Measurements from ENCODE around the gene INTS12. TPM values are rescaled to one million over a fixed set of nuclear protein-coding genes. Genes with fewer than 3 reads are reported as not detected.
"Not testable (repeated sequence)": the region's sequence is repeated elsewhere in the genome, so short reads cannot be mapped to it uniquely, and the experiment has no call there.

Gene INTS12, protein sequence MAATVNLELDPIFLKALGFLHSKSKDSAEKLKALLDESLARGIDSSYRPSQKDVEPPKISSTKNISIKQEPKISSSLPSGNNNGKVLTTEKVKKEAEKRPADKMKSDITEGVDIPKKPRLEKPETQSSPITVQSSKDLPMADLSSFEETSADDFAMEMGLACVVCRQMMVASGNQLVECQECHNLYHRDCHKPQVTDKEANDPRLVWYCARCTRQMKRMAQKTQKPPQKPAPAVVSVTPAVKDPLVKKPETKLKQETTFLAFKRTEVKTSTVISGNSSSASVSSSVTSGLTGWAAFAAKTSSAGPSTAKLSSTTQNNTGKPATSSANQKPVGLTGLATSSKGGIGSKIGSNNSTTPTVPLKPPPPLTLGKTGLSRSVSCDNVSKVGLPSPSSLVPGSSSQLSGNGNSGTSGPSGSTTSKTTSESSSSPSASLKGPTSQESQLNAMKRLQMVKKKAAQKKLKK
- 31.8 TPM for polyA plus RNA-seq (ENCODE audit: insufficient read length)

DNA sequence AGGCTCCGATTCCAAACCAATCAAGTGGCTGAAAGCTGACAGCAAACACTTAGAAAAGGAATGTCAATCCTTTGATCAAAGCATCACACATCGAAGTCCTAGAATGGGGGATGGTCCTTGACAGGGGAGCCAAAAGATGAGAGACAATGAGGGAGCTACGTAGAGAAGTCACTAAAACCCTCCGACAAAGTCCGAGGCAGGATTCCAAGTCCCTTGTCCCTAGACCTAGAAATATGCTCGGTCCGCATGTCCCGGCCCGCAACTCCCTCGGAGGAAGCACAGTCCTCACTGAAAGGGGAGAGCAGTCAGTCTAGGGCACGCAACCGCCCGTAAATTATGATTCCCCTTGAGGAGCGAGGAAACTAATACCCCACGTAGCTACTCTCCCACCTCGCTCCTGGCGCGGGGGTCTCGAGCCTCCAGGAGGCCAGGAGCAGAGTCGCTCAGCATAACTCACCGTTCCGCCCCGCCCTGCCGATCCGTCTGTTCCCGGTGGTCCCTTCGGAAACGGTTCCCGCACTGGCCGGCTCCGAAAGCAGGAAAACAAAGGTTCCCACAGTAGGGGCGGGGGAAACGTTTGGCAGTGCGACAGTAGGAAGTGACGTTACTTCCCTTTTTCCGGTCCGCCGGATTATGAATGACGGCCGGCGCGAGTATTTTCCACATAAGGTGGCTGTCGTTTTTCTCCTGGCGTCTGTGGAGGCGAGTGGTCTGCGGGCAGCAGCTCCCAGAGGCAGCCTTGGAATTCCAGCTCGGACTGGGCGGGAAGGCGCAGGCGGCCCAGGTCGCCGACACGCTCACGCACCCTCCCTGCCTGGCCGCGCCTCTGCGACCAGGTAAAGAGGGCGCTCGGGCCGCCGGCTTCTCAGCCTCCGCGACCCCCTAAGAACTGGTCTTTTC lies at the start of gene INTS12, which contains the start of gene GSTCD:
Gene INTS12 (minus strand): TSS at position 509 of the 900 bp plus-strand sequence. CDS start 8,684 bp downstream, outside the sequence.
Gene GSTCD (plus strand): TSS at position 604 of the 900 bp plus-strand sequence. CDS start 8,830 bp downstream, outside the sequence.
- peak; percentile 89 for DNase-seq (ENCODE audit: low read depth)

DNA sequence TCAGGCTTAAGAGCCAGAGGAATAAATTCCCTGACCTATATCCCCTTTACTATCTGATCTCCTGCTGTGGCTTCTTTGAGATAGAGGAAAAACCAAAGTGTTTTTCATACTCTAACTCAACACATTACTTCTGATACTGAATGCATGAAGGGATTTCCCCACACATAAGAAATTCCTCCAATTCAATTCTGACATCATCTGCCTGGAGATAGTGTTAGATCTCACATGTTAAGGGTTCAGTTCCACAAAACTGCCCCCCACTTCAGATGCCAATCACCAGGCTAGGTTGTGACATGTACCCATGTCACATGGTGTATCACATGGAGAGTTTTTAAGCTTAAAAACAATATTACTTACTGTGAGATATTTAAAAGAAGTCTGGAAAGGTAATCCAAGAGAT lies 46.9 kb upstream of the INTS12 start:
- no peak for DNase-seq (ENCODE audit: low read depth)

DNA sequence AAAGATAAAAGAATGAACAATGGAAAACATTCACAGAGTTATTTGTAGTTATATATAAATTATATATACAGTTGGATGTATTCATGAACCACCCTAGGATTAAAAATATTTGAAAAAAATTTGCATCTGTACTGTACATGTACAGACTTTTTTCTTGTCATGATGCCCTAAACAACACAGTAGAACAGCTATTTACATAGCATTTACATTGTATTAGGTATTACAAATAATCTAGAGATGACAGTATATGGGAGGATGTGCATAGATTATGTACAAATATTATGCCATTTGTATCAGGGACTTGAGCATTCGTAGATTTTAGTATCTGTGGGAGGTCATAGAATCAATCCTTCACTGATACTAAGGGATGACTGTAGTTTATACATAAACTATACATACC lies 44.9 kb upstream of the INTS12 start:
- DNase-seq (ENCODE audit: low read depth) = no peak

DNA sequence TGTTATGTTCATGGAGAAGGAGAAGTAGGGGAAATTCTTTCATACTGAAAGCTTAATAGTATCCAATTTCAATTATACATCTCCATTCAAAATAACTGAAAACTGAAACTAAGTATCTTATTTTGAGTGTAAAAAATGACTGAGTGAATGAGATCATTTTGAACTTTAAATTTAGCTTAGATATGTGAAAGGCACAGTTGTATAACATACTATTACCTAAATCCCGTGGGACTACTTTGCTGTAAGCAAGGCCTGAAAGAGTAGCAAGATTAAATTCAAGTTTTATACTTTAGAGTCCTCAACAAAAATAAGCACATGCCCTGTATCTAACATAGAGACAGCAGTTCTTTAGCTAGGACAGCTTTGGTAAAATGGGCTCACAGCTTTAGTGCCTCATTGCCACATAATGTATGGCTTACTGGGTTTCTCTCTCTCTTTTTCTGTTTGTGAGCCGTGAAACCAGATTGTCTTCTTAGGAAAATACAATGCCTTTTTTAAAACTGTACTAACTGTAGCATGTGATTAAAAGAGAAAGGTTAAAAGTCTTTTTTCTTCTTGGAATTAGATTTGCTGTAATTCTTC lies 43.3 kb upstream of the INTS12 start:
- DNase-seq (ENCODE audit: low read depth) = no peak

DNA sequence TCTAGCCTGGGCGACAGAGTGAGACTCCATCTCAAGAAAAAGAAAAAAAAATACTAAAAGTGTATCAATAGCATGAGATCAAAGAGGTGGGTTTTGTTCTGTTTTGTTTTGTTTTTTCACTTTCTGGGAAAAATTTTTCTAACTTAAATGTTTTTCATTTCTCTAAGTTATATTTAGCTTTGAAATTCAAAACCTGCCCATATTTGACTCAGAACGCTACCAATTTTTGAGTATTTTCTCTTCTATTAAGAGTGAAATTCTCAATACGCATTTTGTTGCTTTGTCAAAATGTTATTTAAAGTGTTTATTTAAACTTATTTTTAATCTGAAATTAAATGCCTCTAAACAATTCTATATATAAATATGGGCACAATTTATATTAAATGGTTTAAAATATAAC lies 39.7 kb upstream of the INTS12 start:
- DNase-seq (ENCODE audit: low read depth) = no peak

DNA sequence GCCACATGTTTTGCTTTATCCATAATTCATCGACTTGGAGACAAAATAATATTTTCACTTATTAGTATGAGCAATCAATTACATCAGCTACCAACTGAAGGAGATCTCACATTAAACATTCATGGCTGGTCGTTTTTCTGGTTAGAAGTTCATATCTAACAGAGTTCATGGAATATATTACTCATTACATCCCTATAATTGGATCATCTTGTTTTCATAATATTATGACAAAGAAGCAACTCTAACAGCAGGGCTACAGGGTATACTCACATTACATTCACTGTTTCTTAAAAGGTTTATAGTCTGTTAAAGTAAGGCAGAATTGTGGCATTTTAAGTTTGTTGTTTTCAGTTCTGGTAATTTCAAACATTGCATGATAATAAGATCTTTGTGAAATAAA lies 33.1 kb upstream of the INTS12 start:
- no peak for DNase-seq (ENCODE audit: low read depth)

DNA sequence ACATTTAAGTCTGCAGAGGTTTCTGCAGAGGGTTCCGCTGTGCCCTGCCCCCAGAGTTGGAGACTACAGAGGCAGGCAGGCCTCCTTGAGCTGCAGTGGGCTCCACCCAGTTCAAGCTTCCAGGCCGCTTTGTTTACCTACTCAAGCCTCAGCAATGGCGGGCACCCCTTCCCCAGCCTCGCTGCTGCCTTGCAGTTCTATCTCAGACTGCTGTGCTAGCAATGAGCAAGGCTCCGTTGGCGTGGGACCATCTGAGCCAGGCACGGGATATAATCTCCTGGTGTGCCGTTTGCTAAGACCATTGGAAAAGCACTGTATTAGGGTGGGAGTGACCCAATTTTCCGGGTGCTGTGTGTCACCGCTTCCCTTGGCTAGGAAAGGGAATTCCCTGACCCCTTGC lies 26.7 kb upstream of the INTS12 start:
- not testable (repeated sequence) for DNase-seq (ENCODE audit: low read depth)

DNA sequence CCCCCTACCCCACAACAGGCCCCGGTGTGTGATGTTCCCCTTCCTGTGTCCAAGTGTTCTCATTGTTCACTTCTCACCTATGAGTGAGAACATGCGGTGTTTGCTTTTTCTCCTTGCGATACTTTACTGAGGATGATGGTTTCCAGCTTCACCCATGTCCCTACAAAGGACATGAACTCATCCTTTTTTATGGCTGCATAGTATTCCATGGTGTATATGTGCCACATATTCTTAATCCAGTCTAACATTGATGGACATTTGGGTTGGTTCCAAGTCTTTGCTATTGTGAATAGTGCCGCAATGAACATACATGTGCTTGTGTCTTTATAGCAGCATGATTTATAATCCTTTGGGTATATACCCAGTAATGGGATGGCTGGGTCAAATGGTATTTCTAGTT lies 21.4 kb upstream of the INTS12 start:
- DNase-seq (ENCODE audit: low read depth) = not testable (repeated sequence)

DNA sequence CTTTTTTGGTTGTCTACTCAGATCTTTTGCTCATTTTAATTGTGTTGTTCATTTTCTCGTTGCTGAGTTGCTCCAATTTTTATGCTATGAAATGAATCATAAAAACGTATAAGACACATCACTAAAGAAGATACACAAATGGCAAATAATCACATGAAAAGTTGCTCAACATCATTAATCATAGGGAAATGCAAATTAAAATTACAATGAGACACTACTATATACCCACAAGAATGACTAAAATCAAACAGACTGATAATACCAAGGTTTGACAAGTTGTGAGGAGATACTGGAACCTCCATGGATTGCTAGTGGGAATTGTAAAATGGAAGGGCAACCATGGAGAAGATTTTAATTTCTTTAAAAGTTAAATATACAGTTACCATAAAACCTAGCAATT lies 17.1 kb upstream of the INTS12 start:
- DNase-seq (ENCODE audit: low read depth) = no peak

DNA sequence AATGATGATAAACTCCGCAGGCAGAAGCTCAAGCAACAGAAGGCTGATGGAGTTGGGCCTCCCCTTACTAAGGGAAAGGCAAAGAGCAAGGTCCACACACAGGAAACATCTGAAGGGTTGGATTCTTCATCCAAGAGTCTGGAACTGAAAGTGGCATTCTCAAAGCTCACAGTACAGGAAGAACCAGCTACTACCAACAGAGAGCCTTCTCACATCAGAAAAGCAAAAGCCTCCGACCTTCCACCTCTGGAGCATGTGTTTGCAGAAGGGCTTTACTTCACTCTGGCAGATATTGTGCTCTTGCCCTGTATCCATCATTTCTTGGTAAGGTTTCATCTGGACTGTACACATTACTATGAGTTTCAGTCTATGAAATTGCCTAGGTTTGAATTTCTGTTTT lies 10.7 kb upstream of the INTS12 start:
- no peak for DNase-seq (ENCODE audit: low read depth)

DNA sequence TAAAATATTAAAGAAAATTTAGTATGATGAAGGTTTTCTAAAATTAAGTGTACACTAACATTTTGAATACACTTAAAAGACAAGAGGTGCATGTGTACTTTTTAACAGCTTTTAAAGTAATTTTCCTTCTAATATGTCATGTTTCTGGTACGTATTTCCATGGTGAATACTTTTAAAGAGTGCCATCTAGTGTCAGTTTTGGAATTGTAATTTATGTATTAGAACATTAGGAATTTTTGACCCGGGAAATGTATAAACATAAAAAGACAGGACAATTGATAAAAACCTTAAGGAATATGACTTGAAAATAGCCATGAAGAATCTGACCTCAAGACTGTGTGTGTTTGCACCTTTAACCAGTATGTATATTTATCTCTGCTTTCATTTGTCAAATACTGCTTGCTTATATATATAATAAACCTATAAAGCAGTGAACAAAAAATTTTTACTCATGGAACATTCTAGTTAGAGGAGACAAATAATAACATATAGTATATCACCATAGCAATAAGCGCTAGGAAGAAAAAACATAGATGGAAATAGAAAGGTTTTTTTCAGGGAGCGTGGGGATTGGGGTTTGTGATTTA lies 7.3 kb upstream of the INTS12 start:
- DNase-seq (ENCODE audit: low read depth) = no peak

DNA sequence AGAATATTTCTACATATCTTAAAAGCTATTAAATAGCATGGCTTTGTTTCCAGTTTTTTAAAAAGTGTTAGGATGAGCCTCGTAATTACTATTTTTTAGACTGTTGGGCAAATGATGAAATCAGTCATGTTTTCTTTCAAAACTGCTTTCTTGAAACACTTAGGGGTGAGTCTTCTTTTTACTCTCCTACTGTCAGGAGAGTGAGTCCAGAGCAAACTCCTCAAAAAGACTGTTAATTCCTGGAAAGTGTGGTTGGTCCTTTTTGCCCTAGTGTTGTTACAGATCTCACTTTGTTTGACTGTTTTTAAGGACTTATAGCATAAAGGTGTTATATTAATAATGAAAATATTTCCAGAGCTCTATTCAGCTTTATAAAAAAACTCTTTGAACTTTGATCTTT lies 6.4 kb upstream of the INTS12 start:
- no peak for DNase-seq (ENCODE audit: low read depth)

DNA sequence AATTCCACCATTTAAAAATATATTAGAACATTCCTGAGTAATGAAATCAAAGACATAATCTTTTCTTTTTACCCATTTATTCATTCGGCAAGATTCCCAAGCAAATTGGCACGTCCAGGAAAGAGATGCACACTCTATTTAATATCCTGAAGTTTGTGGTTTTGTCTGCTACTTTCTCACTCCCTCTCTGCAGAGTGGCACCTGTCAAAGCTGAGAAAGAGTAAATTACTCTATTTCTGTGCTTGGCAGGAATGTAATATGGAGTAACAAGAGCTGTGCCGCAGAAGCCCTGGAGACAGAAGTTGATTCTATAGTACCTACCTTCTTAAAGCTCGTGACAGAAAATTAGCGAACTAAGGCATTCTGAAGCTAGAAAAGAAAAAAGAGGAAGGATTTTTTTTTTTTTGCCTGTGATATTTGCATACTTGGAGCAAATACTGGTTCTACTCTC lies 5.6 kb upstream of the INTS12 start:
- DNase-seq (ENCODE audit: low read depth) = no peak

DNA sequence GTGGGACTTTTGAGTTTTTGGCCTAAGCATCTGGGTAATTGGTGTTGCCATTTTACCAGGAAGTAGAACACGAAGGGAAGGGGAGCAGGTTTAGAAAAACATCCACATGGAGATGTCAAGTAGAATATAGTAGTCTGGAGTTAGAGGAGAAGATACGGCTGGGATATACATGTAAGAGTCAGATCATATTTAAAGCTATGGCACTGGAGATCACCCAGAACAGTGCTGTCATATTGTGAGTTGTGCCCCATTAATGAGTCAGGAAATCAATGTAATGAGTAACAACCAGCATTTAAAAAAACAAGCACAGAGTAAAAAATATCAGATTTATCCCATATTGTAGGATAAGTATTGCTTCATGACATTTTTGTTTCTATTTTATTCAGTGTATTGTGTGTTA lies 4.3 kb upstream of the INTS12 start:
- no peak for DNase-seq (ENCODE audit: low read depth)

DNA sequence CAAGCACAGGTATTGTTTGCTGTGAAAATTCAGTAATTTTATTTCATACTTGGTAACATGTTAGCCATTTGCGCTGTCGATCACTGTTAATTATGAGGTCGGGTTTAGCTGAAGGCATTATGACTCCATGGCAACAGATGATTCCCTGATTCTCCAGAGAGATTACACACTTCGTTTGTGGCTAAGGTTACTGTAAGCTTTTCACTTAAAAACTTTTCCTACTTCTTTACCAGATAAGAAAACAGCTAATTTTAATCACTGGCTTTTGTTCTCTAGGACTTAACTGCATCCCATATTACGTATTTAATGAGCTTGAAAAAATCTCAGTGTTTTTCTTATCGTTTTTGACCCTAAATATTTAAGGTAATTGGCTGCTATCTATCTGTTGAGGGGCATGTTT lies 2.2 kb upstream of the INTS12 start:
- DNase-seq (ENCODE audit: low read depth) = no peak

DNA sequence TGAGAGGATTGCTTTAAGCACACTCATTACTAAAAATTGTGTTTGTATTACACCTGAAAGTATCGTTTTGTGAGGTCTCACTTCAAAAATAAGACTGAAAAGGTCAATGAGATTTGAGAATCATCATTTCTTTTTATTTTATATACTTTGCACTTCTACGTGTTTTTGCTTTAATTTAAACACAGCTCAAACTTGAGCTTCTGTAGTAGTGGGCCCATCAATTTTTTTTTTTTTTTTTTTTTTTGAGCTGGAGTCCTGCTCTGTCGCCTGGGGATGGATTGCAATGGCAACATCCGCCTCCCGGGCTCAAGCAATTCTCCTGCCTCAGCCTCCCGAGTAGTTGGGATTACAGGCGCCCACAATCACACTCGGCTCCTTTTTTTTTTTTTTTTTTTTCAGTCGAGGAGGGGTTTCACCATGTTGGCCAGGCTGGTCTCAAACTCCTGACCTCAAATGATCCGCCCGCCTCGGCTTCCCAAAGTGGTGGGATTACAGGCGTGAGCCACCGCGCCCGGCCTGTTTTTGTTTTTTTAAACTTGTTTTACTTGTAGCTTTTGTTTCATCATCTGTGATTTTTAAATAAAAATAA lies 1.6 kb upstream of the INTS12 start:
- no peak for DNase-seq (ENCODE audit: low read depth)

DNA sequence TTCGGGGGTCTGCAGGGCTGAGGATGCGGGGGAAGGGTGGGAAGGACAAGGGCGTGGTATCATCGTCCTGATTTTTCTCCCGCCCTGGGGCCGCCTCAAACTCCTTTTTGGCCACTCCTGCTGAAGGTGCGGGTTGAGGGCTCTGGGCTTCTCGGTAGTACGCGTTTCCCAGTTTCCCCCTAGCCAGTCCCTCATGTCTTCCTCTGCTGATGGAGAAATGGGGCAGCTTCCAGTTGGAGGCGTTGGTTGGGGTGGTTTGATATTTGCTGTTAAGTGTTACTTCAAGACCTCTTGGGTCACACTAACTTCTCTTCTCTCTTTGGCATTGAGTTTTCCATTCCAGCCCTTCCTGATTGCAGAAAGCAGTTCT lies 577 bp upstream of the INTS12 start:
- no peak for DNase-seq (ENCODE audit: low read depth)

DNA sequence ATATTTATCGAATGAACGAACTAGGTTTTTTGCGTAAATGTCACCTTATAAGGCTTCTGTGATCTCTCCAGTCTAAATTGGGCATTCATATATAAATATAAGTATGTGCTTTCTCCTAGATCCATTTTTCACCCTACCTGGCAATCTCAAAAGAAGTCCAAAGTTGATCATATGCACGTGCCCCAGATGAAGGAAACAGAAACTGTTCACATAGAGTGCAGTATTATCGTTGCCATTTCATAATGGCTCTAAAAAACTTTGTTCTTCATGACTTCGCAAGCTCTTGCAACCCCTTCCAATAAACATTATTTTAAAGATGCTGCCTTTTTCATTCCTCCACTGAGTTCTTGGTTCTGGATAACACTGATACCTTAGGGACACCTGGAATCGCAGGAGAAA lies 708 bp downstream of the INTS12 start:
- DNase-seq (ENCODE audit: low read depth) = no peak

DNA sequence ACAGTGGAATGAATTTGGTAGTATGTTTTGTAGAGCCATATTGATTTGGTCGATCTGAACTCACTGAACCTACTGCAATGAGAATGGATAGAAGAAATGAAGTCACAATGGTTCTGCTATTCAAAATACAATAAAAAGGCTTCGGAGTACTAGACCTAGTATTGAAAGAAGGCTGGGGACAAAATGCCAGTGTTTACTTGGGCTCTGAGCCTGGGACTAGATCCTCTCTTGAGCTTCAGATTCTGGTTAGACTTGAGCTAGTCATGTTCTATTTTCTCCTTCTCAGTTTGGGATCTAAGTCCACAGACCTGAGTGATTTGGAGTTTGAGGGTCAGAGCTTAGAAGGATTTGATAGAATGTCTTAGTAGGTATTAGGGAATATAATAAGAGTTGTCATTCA lies 9.9 kb downstream of the INTS12 start:
- DNase-seq (ENCODE audit: low read depth) = no peak

DNA sequence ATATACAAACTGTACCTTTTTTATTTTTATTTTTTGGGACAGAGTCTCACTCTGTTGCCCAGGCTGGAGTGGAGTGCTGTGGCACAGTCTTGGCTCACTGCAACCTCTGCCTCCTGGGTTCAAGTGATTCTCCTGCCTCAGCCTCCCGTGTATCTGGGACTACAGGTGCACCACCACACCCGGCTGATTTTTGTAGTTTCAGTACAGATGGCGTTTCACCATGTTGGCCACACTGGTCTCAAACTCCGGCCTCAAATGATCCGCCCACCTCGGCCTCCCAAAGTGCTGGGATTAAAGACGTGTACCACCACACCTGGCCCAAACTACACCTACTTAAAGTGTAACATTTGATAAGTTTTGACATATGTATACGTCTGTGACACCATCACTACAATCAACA lies 12.7 kb downstream of the INTS12 start:
- not testable (repeated sequence) for DNase-seq (ENCODE audit: low read depth)

DNA sequence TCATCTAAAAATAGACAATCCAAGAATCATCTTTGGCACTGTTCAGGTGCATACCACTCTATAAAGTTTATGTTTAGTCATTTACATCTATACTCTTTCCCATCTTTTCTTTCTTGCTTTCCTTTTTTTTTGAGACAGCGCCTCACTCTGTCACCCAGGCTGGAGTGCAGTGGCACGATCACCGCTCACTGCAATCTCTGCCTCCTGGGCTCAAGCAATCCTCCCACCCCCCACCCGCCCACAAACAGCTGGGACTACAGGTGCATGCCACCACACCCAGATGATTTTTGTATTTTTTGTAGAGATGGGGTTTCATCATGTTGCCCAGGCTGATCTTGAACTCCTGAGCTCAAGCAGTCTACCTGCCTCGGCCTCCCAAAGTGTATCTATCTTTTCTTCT lies 13.7 kb downstream of the INTS12 start:
- not testable (repeated sequence) for DNase-seq (ENCODE audit: low read depth)

Data from forelimb muscle (tissue), 1 donor.